CD4-positive, alpha-beta memory T cell (primary cell): ENCODE results near the gene THAP4. TPM values are rescaled to one million over a fixed set of nuclear protein-coding genes. Genes with fewer than 3 reads are reported as not detected.

ENCODE experiments used
- CTCF ChIA-PET: fragments of 350-600 bp; sonication (Branson Sonifier 250); formaldehyde crosslinking; loops from one replicate; lab custom pipeline; 2021; ENCODE audit warnings: inconsistent platforms; ENCODE audit not compliant: partially characterized antibody; lab: Charles Lee
- POLR2A ChIA-PET: fragments of 350-600 bp; sonication (Branson Sonifier 250); formaldehyde crosslinking; loops from one replicate; lab custom pipeline; 2021; ENCODE audit not compliant: partially characterized antibody; lab: Charles Lee
- DNase-seq, 5 donors: peaks; one replicate each; pipeline versions ENCODE4 v3.0.0 to v3.0.0-alpha.2; 2020 to 2022; ENCODE audit warnings: mixed read lengths in 1 of 5
- H3K27ac ChIP-seq: one replicate; pipeline ENCODE4 v1.7.0; 2013; ENCODE audit warnings: low read depth, low read length
- H3K27me3 ChIP-seq: 2 replicates; pipeline ENCODE4 v1.7.0; 2013; ENCODE audit warnings: mild to moderate bottlenecking, low read length, moderate library complexity; ENCODE audit not compliant: insufficient read depth
- H3K36me3 ChIP-seq: 2 replicates; pipeline ENCODE4 v1.7.0; 2013; ENCODE audit warnings: mild to moderate bottlenecking, low read length, moderate library complexity; ENCODE audit not compliant: insufficient read depth
- H3K4me1 ChIP-seq: 2 replicates; pipeline ENCODE4 v1.7.0; 2013; ENCODE audit warnings: mild to moderate bottlenecking, low read length, moderate library complexity; ENCODE audit not compliant: insufficient read depth
- H3K4me3 ChIP-seq, 2 donors: one replicate each; pipeline ENCODE4 v1.7.0; 2013; ENCODE audit warnings: low read length in 2 of 2, mild to moderate bottlenecking in 1 of 2
- H3K9me3 ChIP-seq, 2 donors: one replicate each; pipeline ENCODE4 v1.7.0; 2013; ENCODE audit warnings: low read length in 2 of 2, control low read depth in 1 of 2; ENCODE audit not compliant: control insufficient read depth in 1 of 2
- H3K27ac Mint-ChIP-seq, 7 donors: one replicate each; pipeline ENCODE4 v1.8.0; 2020 to 2021; ENCODE audit warnings: mixed read lengths in 7 of 7, mild to moderate bottlenecking in 6 of 7, inconsistent platforms in 3 of 7, moderate library complexity in 3 of 7
- H3K27me3 Mint-ChIP-seq, 2 donors: one replicate each; pipeline ENCODE4 v1.8.0; 2020 to 2021; ENCODE audit warnings: mixed read lengths in 2 of 2
- H3K36me3 Mint-ChIP-seq, 2 donors: one replicate each; pipeline ENCODE4 v1.8.0; 2020 to 2021; ENCODE audit warnings: mixed read lengths in 2 of 2, inconsistent platforms in 1 of 2, mild to moderate bottlenecking in 1 of 2
- H3K4me1 Mint-ChIP-seq, 4 donors: one replicate each; pipeline ENCODE4 v1.8.0; 2020 to 2021; ENCODE audit warnings: mixed read lengths in 4 of 4, mild to moderate bottlenecking in 1 of 4
- H3K4me3 Mint-ChIP-seq, 8 donors: one replicate each; pipeline ENCODE4 v1.8.0; 2020 to 2021; ENCODE audit warnings: mixed read lengths in 8 of 8, mild to moderate bottlenecking in 7 of 8, moderate library complexity in 6 of 8, inconsistent platforms in 3 of 8
- H3K9me3 Mint-ChIP-seq, 8 donors: one replicate each; pipeline ENCODE4 v1.8.0; 2020 to 2021; ENCODE audit warnings: mixed read lengths in 8 of 8, mild to moderate bottlenecking in 5 of 8, inconsistent platforms in 3 of 8, moderate library complexity in 1 of 8
- intact Hi-C: fragments of 100-400 bp; cut with micrococcal nuclease; formaldehyde crosslinking; loops from one replicate; pipeline ENCODE4 v1.15.1; 2023
- polyA plus RNA-seq, 2 donors: library from polyadenylated mRNA; unstranded; fragments of 300-500 nt; fragmentation: Illumina TruSeq; gene quantifications; one replicate each; pipeline ENCODE4 v1.2.3, GENCODE V29; 2021
- total RNA-seq, 2 experiments: library from RNA; stranded (reverse); gene quantifications; one replicate each; pipeline ENCODE4 v1.2.3, GENCODE V29; 2021

The THAP4 gene
- total and polyA plus RNA-seq, 4 experiments from 2014 or later, result 27.8 to 42.9 (median 29.9) TPM

- CTCF ChIA-PET, result interaction anchor here (1.0 to 2.1 kb wide), 3 partner anchors 11 to 241 kb away, joined by 3 to 8 read pairs (median 4); no protein-coding TSS in a partner anchor
- Mint-ChIP-seq H3K9me3 (no peaks in the 10 kb centered on the region), H3K27me3 (no peaks in the 10 kb centered on the region), H3K27ac (peak overlapping the region; percentile 82 to 98 (median 93)), H3K4me1 (peaks cover 36 to 67% (median 51%) of the 10 kb centered on the region in 4 donors), H3K36me3 (peaks cover 2 to 17% of the 10 kb centered on the region in 2 donors), H3K4me3 (peak overlapping the region; percentile 86 to 98 (median 94))
- peaks cover 6% of the 10 kb centered on the region for H3K36me3 ChIP-seq
- no peaks in the 10 kb centered on the region for H3K27me3 ChIP-seq
- H3K9me3 ChIP-seq, result no peaks in the 10 kb centered on the region
- peak overlapping the region; percentile 88 for H3K27ac ChIP-seq
- DNase-seq, result peak; percentile 49 to 70 (median 57)
- intact Hi-C loops, result loop anchor here (1.0 to 10.0 kb wide), 6 partner anchors 28 to 1073 kb away; partner anchors contain the start of genes DTYMK, DUSP28, HDLBP and ING5
- H3K4me1 ChIP-seq, result peaks cover 35% of the 10 kb centered on the region
- POLR2A ChIA-PET, result interaction anchor here (0.5 to 2.8 kb wide), 14 partner anchors 11 to 1078 kb away, joined by 3 to 20 read pairs (median 4); partner anchors contain the start of genes D2HGDH, DTYMK, DUSP28 and HDLBP
- peak overlapping the region; percentile 65 to 90 for H3K4me3 ChIP-seq
These were observed 1.1 kb upstream of the THAP4 start for GRCh38 chr2:241637795-241638660.

DNA sequence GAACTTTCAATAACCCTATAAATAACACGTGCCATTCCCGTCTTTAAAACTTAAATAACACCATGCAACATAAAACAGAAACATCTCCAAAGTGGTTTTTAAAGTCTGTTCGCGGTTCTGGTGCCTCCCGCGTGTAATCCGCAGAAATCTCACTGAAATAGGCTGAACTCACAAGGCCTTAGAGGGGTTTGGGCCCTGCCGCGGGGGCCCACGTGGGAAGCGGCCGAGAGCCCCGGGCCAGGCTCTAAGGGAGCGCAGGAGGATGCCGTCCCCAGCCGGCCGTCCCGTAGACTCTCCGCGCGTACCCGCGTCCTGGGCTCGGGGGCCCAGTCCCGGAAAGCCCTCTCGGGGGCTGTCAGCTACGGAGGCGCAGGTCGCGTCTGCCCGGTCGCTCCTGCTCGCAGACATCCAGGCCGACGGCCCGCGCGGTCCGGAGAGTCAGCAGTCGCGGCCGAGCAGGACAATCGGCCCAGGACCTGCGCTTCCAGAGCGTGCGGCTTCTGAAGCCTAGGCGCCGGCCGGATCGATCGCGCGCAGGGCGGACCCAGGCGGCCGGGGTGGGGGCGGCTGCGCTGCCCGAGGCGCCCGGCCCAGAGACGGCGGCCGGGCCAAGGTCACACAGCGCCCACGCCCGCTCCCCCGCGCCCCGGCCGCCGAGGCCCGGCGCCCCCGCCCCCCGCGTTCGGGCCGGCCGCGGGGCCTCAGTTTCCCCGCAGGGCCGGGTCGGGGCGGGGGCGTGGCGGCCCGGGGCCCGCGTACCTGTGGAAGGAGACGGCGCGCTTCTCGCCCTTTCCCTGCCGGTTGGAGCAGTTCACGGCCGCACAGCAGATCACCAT is 558 bp downstream of the THAP4 start:
- Mint-ChIP-seq H3K9me3 (no peaks in the 10 kb centered on the region), H3K36me3 (peaks cover 10 to 24% of the 10 kb centered on the region in 2 donors), H3K4me1 (peaks cover 30 to 63% (median 41%) of the 10 kb centered on the region in 4 donors), H3K27ac (peak overlapping the region; percentile 52 to 88 (median 83)), H3K27me3 (no peaks in the 10 kb centered on the region), H3K4me3 (peak overlapping the region; percentile 76 to 88 (median 84))
- peaks cover 16% of the 10 kb centered on the region for H3K36me3 ChIP-seq
- peak overlapping the region; percentile 88 for H3K27ac ChIP-seq
- POLR2A ChIA-PET, result interaction anchor here (1.0 to 2.8 kb wide), 8 partner anchors 18 to 1076 kb away, joined by 3 to 20 read pairs (median 5); partner anchors contain the start of genes DTYMK, DUSP28, HDLBP and ING5
- CTCF ChIA-PET, result no interaction called here
- H3K4me1 ChIP-seq, result peaks cover 35% of the 10 kb centered on the region
- no peaks in the 10 kb centered on the region for H3K27me3 ChIP-seq
- H3K9me3 ChIP-seq, result no peaks in the 10 kb centered on the region
- intact Hi-C loops, result loop anchor here (1.0 to 10.0 kb wide), 6 partner anchors 26 to 1072 kb away; partner anchors contain the start of genes DTYMK, DUSP28, HDLBP and ING5
- peak in 4 of 5 donors; percentile 10 to 45 (median 23) for DNase-seq
- H3K4me3 ChIP-seq, result peak overlapping the region; percentile 23 to 64

GRCh38 chr2:241635756-241636155 is 1.2 kb downstream of the THAP4 start:
- H3K36me3 ChIP-seq, result peaks cover 16% of the 10 kb centered on the region
- Mint-ChIP-seq H3K27me3 (no peaks in the 10 kb centered on the region), H3K9me3 (no peaks in the 10 kb centered on the region), H3K36me3 (peaks cover 10 to 27% of the 10 kb centered on the region in 2 donors), H3K4me3 (peak overlapping the region; percentile 76 to 88 (median 84)), H3K4me1 (peaks cover 26 to 56% (median 37%) of the 10 kb centered on the region in 4 donors), H3K27ac (peak overlapping the region in 6 of 7 donors; percentile 52 to 88 (median 84))
- ChIA-PET CTCF (no interaction called here), POLR2A (no interaction called here)
- peak overlapping the region; percentile 53 for H3K27ac ChIP-seq
- no peak overlapping the region for H3K4me3 ChIP-seq
- no peak for DNase-seq
- peaks cover 35% of the 10 kb centered on the region for H3K4me1 ChIP-seq
- no peaks in the 10 kb centered on the region for H3K9me3 ChIP-seq
- H3K27me3 ChIP-seq, result no peaks in the 10 kb centered on the region
- intact Hi-C loops, result loop anchor here (10.0 kb wide), 2 partner anchors 321 to 1071 kb away; partner anchors contain the start of genes DUSP28, HDLBP, RNPEPL1 and SEPTIN2

- intact Hi-C loops, result loop anchor here (10.0 kb wide), 2 partner anchors 319 to 1069 kb away; partner anchors contain the start of genes DUSP28, HDLBP, RNPEPL1 and SEPTIN2
These were observed 3.4 kb downstream of the THAP4 start for GRCh38 chr2:241633561-241633960.

GRCh38 chr2:241632478-241633325 is 4.3 kb downstream of the THAP4 start:
- H3K4me3 Mint-ChIP-seq, result no peak overlapping the region
- no peaks in the 10 kb centered on the region for H3K27me3 Mint-ChIP-seq
- H3K4me3 ChIP-seq, result no peak overlapping the region
- peak overlapping the region in 1 of 7 donors; percentile 78 for H3K27ac Mint-ChIP-seq
- peaks cover 10 to 40% (median 20%) of the 10 kb centered on the region in 4 donors for H3K4me1 Mint-ChIP-seq
- H3K4me1 ChIP-seq, result peaks cover 8% of the 10 kb centered on the region
- ChIA-PET POLR2A (interaction anchor here (1.1 kb wide), 1 partner anchor 15 kb away, joined by 3 read pairs; no protein-coding TSS in a partner anchor), CTCF (no interaction called here)
- peaks cover 0 to 2% (median 0%) of the 10 kb centered on the region in 8 donors for H3K9me3 Mint-ChIP-seq
- DNase-seq, result no peak
- intact Hi-C loops, result loop anchor here (10.0 kb wide), 2 partner anchors 318 to 1068 kb away; partner anchors contain the start of genes DUSP28, HDLBP, RNPEPL1 and SEPTIN2
- H3K36me3 Mint-ChIP-seq, result peaks cover 13 to 31% of the 10 kb centered on the region in 2 donors
- no peaks in the 10 kb centered on the region for H3K9me3 ChIP-seq
- H3K36me3 ChIP-seq, result peaks cover 16% of the 10 kb centered on the region
- H3K27me3 ChIP-seq, result no peaks in the 10 kb centered on the region
- no peak overlapping the region for H3K27ac ChIP-seq

More at GRCh38 chr2:241633561-241633960, 3.4 kb downstream of the THAP4 start:
- H3K4me1 ChIP-seq, result peaks cover 13% of the 10 kb centered on the region
- H3K36me3 ChIP-seq, result peaks cover 16% of the 10 kb centered on the region
- Mint-ChIP-seq H3K4me3 (no peak overlapping the region), H3K27ac (no peak overlapping the region), H3K27me3 (no peaks in the 10 kb centered on the region), H3K36me3 (peaks cover 13 to 33% of the 10 kb centered on the region in 2 donors), H3K4me1 (peaks cover 14 to 43% (median 20%) of the 10 kb centered on the region in 4 donors), H3K9me3 (no peaks in the 10 kb centered on the region)
- no peak overlapping the region for H3K4me3 ChIP-seq
- H3K27ac ChIP-seq, result no peak overlapping the region
- ChIA-PET CTCF (interaction anchor here (0.7 to 1.1 kb wide), 2 partner anchors 8 to 245 kb away, joined by 3 to 6 read pairs; no protein-coding TSS in a partner anchor), POLR2A (interaction anchor here (1.1 to 1.4 kb wide), 2 partner anchors 9 to 16 kb away, joined by 3 read pairs; no protein-coding TSS in a partner anchor)
- H3K9me3 ChIP-seq, result no peaks in the 10 kb centered on the region
- DNase-seq, result no peak
- H3K27me3 ChIP-seq, result no peaks in the 10 kb centered on the region
